Fibroblast of villous mesenchyme (primary cell): Measurements from ENCODE around the gene GRK4. TPM values are rescaled to one million over a fixed set of nuclear protein-coding genes. Genes with fewer than 3 reads are reported as not detected.

Source experiments
- DNase-seq: peaks from one replicate; pipeline ENCODE4 v3.0.0-alpha.2; 2010; ENCODE audit warnings: low read depth
- H3K4me3 ChIP-seq: 2 replicates; pipeline ENCODE4 v1.5.1; 2011; ENCODE audit warnings: low read depth, mild to moderate bottlenecking, low read length
- CTCF ChIP-seq: IDR thresholded peaks from 2 replicates; pipeline ENCODE4 v1.5.1; 2012; ENCODE audit warnings: low read depth, mild to moderate bottlenecking, low read length; ENCODE audit not compliant: insufficient read depth
- total RNA-seq: library from RNA; depleted of rRNA; stranded (reverse); fragments of >200 nt; gene quantifications from 2 replicates; pipeline ENCODE4 v1.2.3, GENCODE V29; 2012

The GRK4 gene
- total RNA-seq, 1 donor: 7.3 TPM

DNA sequence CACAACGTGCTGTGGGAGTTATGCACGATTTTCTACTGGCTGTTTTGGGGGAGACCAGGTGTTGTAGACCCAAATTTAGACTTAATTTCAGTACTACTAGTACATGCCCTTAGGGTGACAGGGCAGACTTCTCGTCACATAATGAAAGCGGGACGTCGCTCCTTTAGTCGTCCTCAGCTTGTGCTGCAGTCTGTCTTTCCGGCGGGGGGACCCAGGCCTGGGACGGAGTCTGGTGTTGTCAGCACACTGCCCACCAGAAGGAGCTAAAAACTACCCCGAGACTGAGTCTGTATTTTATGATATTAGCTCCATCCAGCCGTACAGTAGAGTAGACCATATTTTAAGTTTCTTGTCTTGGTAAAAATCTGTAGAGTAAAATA is 35.7 kb upstream of the GRK4 start:
- TF ChIP-seq CTCF: no peak
- no peak for DNase-seq
- H3K4me3 ChIP-seq: no peak overlapping the region

DNA sequence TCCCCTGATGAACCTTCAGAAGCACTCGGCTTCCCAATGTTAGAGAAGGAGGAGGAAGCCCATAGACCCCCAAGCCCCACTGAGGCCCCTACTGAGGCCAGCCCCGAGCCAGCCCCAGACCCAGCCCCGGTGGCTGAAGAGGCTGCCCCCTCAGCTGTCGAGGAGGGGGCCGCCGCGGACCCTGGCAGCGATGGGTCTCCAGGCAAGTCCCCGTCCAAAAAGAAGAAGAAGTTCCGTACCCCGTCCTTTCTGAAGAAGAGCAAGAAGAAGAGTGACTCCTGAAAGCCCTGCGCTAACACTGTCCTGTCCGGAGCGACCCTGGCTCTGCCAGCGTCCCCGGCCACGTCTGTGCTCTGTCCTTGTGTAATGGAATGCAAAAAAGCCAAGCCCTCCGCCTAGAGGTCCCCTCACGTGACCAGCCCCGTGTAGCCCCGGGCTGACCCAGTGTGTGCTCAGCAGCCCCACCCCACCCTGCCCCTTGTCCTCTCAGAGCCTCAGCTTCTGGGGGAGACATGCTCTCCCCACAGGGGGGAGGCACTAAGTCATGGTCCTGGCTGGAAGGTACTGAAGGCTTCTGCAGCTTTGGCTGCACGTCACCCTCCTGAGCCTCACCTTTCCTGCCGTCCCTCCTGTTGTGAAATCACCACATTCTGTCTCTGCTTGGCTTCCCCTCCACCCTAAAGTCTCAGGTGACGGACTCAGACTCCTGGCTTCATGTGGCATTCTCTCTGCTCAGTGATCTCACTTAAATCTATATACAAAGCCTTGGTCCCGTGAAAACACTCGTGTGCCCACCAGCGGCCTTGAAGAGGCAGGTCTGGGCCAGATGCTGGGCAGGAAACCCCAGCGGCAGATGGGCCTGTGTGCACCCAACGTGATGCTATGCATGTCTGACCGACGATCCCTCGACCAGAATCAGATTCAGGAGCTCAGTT is 34.9 kb upstream of the GRK4 start:
- TF ChIP-seq CTCF: no peak
- H3K4me3 ChIP-seq: no peak overlapping the region
- DNase-seq: no peak

GRCh38 chr4:2929469-2929868 is 33.9 kb upstream of the GRK4 start:
- TF ChIP-seq CTCF: no peak
- no peak overlapping the region for H3K4me3 ChIP-seq
- DNase-seq: no peak

DNA sequence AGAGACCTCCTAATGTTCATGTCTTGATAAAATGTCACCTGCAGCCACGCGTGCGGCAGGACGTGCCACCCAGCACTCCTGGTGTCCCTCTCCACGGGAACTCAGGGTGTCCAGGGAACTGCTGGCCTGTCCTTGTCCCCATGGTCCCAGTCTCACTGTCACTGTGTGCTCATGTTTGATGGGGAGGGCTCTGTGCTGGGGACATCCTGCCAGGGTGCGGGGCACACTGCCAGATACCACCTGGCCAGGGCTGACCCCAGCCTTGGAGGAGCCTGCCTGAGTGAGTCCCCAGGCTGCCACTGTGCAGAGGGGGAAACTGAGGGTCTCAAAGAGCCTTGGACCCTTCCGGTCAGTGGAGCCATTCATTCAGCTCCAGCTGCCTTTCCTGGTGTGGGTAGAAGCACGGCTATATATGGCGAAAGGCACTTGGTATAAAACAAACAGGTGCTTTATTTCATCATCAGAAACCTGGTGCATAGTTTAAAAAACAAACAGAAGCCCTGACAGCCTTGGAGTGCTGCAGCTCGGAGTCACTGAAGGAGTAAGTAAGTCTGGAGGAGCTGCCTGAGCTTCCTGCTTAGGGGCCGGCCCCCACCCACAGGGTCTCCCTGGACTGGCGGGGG is 33.1 kb upstream of the GRK4 start:
- no peak for DNase-seq
- H3K4me3 ChIP-seq: no peak overlapping the region
- no peak for TF ChIP-seq CTCF

GRCh38 chr4:2930758-2931511 is 32.4 kb upstream of the GRK4 start:
- DNase-seq: no peak
- TF ChIP-seq CTCF: peak; percentile 9
- no peak overlapping the region for H3K4me3 ChIP-seq

DNA sequence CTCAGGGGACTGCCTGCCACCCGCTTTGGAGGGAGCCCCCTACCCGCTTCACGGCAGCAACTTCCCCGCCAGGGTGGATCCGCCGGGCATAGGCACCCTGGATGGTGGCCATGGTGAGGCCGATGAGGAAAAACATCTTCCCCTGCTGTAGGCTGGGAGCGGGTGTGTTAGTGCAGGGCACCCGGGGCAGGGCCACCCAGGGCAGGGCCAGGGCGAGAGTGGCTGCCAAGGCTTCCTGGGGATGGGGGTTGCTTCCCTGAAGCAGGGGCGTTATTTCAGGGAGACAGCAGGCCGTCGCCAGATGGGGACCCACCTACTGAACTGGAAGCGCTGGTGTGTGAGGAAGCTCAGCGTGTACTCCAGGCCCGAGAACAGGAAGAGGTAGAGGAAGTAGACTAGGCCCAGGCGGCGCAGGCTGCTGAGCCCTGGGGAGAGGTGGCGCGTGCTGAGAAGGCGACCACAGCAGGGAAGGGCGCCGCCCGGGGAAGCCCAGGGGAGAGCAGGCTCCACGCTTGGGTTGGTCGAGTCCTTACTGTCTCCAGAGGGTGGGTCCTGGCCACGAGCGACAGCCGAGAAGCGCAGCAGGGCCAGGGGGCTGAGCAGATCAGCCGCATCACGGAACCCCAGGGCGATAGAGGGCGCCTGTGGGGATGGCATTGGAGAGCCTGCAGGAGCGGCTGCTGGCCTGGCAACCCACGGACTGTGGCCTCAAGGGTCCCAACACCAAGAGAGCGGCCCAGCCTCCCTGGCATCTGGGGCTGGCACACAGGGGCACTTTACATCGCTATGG is 31.7 kb upstream of the GRK4 start:
- DNase-seq: no peak
- no peak for TF ChIP-seq CTCF
- no peak overlapping the region for H3K4me3 ChIP-seq
